HL-60 (cell line): ENCODE results near the gene SSPN.

Source experiments
- CTCF ChIP-seq: IDR thresholded peaks from one replicate; pipeline ENCODE4 v1.5.1; 2011; ENCODE audit warnings: low read length, control low read depth, inconsistent platforms; ENCODE audit not compliant: insufficient read depth
- GABPA ChIP-seq: IDR thresholded peaks from 2 replicates; pipeline ENCODE4 v1.6.1; 2012; ENCODE audit warnings: low read depth
- POLR2AphosphoS5 ChIP-seq: IDR thresholded peaks from 2 replicates; pipeline ENCODE4 v1.6.1; 2012; ENCODE audit warnings: low read depth
- REST ChIP-seq: IDR thresholded peaks from 2 replicates; pipeline ENCODE4 v1.6.1; 2012; ENCODE audit warnings: low read depth; ENCODE audit not compliant: insufficient replicate concordance
- SPI1 ChIP-seq: IDR thresholded peaks from 2 replicates; pipeline ENCODE4 v1.6.1; 2012; ENCODE audit warnings: low read depth, mild to moderate bottlenecking, borderline replicate concordance

GRCh38 chr12:26172539-26172938 lies 22.8 kb upstream of the SSPN start:
- TF ChIP-seq CTCF (no peak), REST (no peak), POLR2AphosphoS5 (no peak), SPI1 (no peak), GABPA (no peak)
